ENCODE results near the gene KRTAP9-6. TPM values are rescaled to one million over a fixed set of nuclear protein-coding genes. Genes with fewer than 3 reads are reported as not detected.
"Not testable (repeated sequence)": the region's sequence is repeated elsewhere in the genome, so short reads cannot be mapped to it uniquely, and the experiment has no call there.

The KRTAP9-6 gene
- total RNA-seq, 1 donor from 2014 or later, result not detected

DNA sequence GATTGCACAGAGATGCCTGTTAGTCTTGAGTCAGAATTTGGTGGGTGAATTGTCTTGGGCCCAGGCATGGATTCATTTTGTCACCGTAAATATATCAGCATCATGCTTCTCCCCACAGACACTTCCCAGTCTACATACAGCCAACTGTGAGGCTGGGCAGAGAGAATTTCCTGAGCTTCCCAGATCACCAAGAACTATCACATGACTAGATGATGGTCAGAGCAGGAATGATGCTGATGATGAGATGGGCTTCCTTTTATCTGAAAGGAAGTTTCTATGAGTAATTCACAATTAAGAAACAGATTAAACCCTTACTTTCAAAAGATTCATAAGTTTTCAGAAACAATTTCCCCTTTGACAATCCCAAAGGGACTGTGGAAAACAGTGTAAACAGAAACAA is 10.3 kb upstream of the KRTAP9-6 start:
- Histone ChIP-seq H3K27me3 (ENCODE audit: low read depth) (peaks cover 12% of the 10 kb centered on the region), H3K36me3 (no peaks in the 10 kb centered on the region), H3K27ac (no peak overlapping the region), H3K4me3 (no peak overlapping the region), H3K4me1 (no peaks in the 10 kb centered on the region), H3K9me3 (no peaks in the 10 kb centered on the region)
- TF ChIP-seq, protein P1, sequence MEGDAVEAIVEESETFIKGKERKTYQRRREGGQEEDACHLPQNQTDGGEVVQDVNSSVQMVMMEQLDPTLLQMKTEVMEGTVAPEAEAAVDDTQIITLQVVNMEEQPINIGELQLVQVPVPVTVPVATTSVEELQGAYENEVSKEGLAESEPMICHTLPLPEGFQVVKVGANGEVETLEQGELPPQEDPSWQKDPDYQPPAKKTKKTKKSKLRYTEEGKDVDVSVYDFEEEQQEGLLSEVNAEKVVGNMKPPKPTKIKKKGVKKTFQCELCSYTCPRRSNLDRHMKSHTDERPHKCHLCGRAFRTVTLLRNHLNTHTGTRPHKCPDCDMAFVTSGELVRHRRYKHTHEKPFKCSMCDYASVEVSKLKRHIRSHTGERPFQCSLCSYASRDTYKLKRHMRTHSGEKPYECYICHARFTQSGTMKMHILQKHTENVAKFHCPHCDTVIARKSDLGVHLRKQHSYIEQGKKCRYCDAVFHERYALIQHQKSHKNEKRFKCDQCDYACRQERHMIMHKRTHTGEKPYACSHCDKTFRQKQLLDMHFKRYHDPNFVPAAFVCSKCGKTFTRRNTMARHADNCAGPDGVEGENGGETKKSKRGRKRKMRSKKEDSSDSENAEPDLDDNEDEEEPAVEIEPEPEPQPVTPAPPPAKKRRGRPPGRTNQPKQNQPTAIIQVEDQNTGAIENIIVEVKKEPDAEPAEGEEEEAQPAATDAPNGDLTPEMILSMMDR (IDR thresholded peaks at IDR 0.05), result no peak
- ATAC-seq (no peak), DNase-seq (no peak)
- intact Hi-C loops (cut with DNase I), result no loop called here

DNA sequence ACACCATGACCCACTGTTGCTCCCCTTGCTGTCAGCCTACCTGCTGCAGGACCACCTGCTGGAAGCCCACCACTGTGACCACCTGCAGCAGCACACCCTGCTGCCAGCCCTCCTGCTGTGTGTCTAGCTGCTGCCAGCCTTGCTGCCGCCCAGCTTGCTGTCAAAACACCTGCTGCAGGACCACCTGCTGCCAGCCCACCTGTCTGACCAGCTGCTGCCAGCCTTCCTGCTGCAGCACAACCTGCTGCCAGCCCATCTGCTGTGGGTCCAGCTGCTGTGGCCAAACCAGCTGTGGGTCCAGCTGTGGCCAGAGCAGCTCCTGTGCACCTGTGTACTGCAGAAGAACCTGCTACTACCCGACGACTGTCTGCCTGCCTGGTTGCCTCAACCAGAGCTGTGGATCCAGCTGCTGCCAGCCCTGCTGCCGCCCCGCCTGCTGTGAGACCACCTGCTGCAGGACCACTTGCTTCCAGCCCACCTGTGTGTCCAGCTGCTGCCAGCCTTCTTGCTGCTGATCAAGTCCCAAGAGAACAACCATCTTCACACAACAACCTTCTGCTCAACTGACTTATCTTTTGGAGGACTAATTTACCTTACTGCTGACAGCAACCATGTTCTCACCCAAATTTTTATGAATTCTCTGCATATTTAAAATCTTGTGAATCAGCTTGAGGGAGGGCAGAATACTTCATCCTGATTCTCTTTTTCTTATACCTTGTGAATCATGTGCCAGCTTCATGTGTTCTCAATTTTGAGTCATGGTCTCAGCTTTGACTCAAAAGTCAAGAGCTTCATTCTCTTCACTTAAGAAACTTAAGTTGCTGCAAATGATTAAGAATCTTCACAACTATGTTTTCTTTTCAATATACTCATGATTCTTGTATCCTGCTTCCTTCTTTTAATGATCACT is 9.5 kb upstream of the KRTAP9-6 start, which contains the start of gene KRTAP9-9:
Gene KRTAP9-9 (plus strand): TSS at position 4 of the 910 bp plus-strand sequence.
- ATAC-seq; H3K36me3 ChIP-seq; H3K4me3 ChIP-seq; H3K4me1 ChIP-seq; H3K9me3 ChIP-seq; DNase-seq; intact Hi-C loops (cut with DNase I); H3K27ac ChIP-seq: not testable (repeated sequence)
- H3K27me3 ChIP-seq (ENCODE audit: low read depth), result peaks cover 16% of the 10 kb centered on the region

DNA sequence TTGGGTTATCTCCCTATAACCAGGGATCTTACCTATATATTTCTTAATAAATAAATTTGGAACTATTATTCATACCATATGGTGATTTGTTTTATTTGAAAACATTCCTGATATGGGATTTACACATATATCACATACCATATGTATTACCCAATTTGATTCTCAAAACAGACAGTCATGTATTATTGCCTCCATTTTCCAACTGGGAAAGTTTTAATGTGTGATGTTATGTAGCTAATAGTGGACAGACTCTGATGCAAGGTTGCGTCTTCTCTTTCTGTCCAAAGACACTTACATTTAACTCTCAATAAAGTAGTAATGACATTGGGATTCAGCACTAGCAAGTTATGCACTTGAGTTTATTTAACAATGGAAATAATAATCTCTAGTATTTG is 8.9 kb upstream of the KRTAP9-6 start:
- Histone ChIP-seq H3K27me3 (ENCODE audit: low read depth) (peaks cover 16% of the 10 kb centered on the region), H3K27ac (no peak overlapping the region)

DNA sequence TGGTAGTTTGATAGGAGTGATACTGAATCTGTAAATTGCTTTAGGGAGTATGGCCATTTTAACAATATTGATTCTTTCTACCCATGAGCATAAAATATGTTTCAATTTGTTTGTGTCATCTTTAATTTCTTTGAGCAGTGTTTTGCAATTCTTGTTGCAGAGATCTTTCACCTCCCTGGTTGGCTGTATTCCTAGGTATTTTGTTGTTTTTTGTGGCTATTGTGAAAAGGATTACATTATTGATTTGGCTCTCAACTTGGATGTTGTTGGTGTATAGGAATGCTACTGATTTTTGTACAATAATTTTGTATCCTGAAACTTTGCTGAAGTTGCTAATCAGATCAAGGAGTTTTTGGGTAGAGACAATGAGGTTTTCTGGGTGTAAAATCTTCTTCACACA is 6.8 kb upstream of the KRTAP9-6 start:
- Histone ChIP-seq H3K27ac (no peak overlapping the region), H3K9me3 (no peaks in the 10 kb centered on the region), H3K27me3 (ENCODE audit: low read depth) (peaks cover 16% of the 10 kb centered on the region), H3K36me3 (no peaks in the 10 kb centered on the region), H3K4me3 (no peak overlapping the region), H3K4me1 (no peaks in the 10 kb centered on the region)
- no peak for DNase-seq
- TF ChIP-seq, protein P1 (IDR thresholded peaks at IDR 0.05), result no peak
- intact Hi-C loops (cut with DNase I), result no loop called here
- ATAC-seq, result no peak

More for the DNA sequence above, 8.9 kb upstream of the KRTAP9-6 start:
- intact Hi-C loops (cut with DNase I), result no loop called here
- Histone ChIP-seq H3K4me3 (no peak overlapping the region), H3K9me3 (no peaks in the 10 kb centered on the region), H3K36me3 (no peaks in the 10 kb centered on the region), H3K4me1 (no peaks in the 10 kb centered on the region)
- DNase-seq (no peak), ATAC-seq (no peak)
- TF ChIP-seq, protein P1 (IDR thresholded peaks at IDR 0.05), result no peak

DNA sequence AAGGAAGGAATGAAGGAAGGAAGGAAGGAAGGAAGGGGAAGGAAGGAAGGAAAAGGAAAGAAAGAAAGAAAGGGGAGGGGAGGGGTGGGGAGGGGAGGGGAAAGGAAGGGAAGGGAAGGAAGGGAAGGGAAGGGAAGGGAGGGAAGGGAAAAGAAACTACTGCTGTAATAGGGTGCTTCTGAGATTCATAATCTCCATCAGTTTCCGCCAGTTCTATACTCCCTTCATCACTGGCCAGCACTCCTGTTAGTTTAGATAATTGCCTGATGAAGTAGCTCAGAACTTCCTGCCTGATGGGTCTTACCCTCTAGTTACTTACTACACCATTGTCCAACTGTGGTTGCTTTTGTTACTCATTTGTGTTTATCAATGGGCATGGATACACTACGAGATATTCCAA is 2.0 kb upstream of the KRTAP9-6 start:
- no peaks in the 10 kb centered on the region for H3K9me3 ChIP-seq
- peaks cover 18% of the 10 kb centered on the region for H3K27me3 ChIP-seq (ENCODE audit: low read depth)
- TF ChIP-seq, protein P1 (IDR thresholded peaks at IDR 0.05), result no peak
- no peak overlapping the region for H3K4me3 ChIP-seq
- H3K36me3 ChIP-seq, result no peaks in the 10 kb centered on the region
- DNase-seq (no peak), ATAC-seq (no peak)
- intact Hi-C loops (cut with DNase I), result no loop called here
- H3K27ac ChIP-seq, result no peak overlapping the region
- no peaks in the 10 kb centered on the region for H3K4me1 ChIP-seq

DNA sequence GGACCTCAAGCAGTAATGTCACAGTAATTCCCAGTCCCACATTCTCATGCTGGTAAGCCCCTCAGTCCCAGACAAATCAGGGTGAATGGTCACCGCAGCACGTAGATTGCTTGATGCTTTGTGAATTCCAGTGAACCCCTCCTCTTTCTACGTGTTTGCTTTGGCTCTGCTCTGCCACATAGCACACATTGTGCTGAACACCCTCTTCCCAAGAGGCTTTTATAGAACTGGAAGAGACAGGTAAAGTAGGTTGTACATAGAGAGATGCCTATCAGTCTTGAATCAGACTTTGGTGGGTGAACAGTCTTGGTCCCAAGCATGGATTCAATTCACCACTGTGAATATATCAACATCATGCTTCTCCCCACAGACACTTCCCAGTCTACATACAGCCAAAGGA is 579 bp upstream of the KRTAP9-6 start:
- TF ChIP-seq, protein P1 (IDR thresholded peaks at IDR 0.05), result no peak
- intact Hi-C loops (cut with DNase I), result no loop called here
- Histone ChIP-seq H3K4me1 (no peaks in the 10 kb centered on the region), H3K36me3 (no peaks in the 10 kb centered on the region), H3K4me3 (no peak overlapping the region), H3K9me3 (no peaks in the 10 kb centered on the region), H3K27me3 (ENCODE audit: low read depth) (peaks cover 12% of the 10 kb centered on the region), H3K27ac (no peak overlapping the region)
- ATAC-seq, result no peak
- DNase-seq, result no peak
